Measurements from ENCODE around the gene KLHL3. TPM values are rescaled to one million over a fixed set of nuclear protein-coding genes. Genes with fewer than 3 reads are reported as not detected.
"Not testable (repeated sequence)": the region's sequence is repeated elsewhere in the genome, so short reads cannot be mapped to it uniquely, and the experiment has no call there.

The KLHL3 gene
- 3.5 TPM for polyA plus RNA-seq (2013, experiment 1 of 2)
- 6.8 TPM for polyA plus RNA-seq (2013, experiment 2 of 2)

DNA sequence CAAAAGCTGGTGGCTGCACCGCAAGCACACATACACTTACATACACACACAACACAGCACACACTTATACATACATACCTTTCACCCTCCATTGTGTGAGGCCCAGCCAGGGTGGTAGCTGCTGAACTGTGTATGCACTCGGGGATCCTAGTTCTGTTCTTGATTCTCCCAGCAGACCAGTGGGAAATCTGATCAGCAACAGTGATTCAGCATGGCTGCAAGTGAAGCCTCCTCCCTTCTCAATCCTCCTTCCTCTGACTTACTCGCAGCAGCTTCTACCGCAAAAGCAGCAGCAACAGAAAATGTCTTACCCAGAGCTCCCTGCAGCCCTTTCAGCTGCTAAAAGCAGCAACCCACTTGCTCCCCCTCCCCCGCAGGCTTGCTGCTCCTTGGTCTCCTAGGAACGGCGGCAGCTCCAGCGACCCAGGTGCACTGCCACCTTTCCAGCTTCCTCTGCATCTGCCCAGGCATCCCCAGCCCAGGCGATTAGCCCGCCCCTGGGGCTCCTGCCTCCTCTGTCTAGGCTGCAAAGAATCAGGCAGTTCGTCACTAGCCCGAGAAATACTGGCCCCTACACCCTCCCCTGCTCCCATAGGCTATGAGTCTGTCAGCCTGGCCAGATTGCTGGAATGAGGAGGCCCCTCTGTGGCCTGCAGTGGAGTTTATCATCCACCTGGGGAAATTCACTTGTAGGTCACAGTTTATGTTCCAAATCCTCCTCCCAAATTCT lies at the start of gene KLHL3:
Gene KLHL3, minus strand, starts transcription at position 535 of the 730 bp plus-strand sequence. Its CDS starts 443 bp downstream, at position 92.
- under 1% methylated on average over 12 of the region's 12 CpGs for WGBS
- Histone ChIP-seq H3K27me3 (ENCODE audit: insufficient read depth, low read length) (no peaks in the 10 kb centered on the region), H3K4me3 (ENCODE audit: low read length) (peak within 1 kb of the TSS; percentile 81), H3K9ac (ENCODE audit: low read depth, low read length) (peak within 1 kb of the TSS; percentile 80), H3K4me1 (ENCODE audit: insufficient read depth, low read length) (peaks cover 21% of the 10 kb centered on the region; the same call in 1 of the 2 replicates), H3K27ac (ENCODE audit: low read depth, low read length) (peak within 1 kb of the TSS; percentile 73), H3K9me3 (ENCODE audit: insufficient read depth, low read depth, low read length) (no peaks in the 10 kb centered on the region), H3K36me3 (ENCODE audit: insufficient read depth, low read length) (no peaks in the 10 kb centered on the region)

- no peak overlapping the region for H3K9ac ChIP-seq (ENCODE audit: low read depth, low read length)
- no peaks in the 10 kb centered on the region for H3K9me3 ChIP-seq (ENCODE audit: insufficient read depth, low read depth, low read length)
- H3K27me3 ChIP-seq (ENCODE audit: insufficient read depth, low read length) = no peaks in the 10 kb centered on the region
- H3K4me3 ChIP-seq (ENCODE audit: low read length) = no peak overlapping the region
- no peaks in the 10 kb centered on the region for H3K4me1 ChIP-seq (ENCODE audit: insufficient read depth, low read length)
- no peak overlapping the region for H3K27ac ChIP-seq (ENCODE audit: low read depth, low read length)
- no peaks in the 10 kb centered on the region for H3K36me3 ChIP-seq (ENCODE audit: insufficient read depth, low read length)
- WGBS = 85% methylated on average over 4 of the region's 4 CpGs
Observed at GRCh38 chr5:137782984-137783536, 47.2 kb upstream of the KLHL3 start.

- no peaks in the 10 kb centered on the region for H3K4me1 ChIP-seq (ENCODE audit: insufficient read depth, low read length)
- H3K9me3 ChIP-seq (ENCODE audit: insufficient read depth, low read depth, low read length) = no peaks in the 10 kb centered on the region
- H3K9ac ChIP-seq (ENCODE audit: low read depth, low read length) = no peak overlapping the region
- no peaks in the 10 kb centered on the region for H3K27me3 ChIP-seq (ENCODE audit: insufficient read depth, low read length)
- no peaks in the 10 kb centered on the region for H3K36me3 ChIP-seq (ENCODE audit: insufficient read depth, low read length)
- no peak overlapping the region for H3K27ac ChIP-seq (ENCODE audit: low read depth, low read length)
- no peak overlapping the region for H3K4me3 ChIP-seq (ENCODE audit: low read length)
- 86% methylated on average over 2 of the region's 2 CpGs for WGBS
Observed at GRCh38 chr5:137782055-137782454, 46.2 kb upstream of the KLHL3 start.

DNA sequence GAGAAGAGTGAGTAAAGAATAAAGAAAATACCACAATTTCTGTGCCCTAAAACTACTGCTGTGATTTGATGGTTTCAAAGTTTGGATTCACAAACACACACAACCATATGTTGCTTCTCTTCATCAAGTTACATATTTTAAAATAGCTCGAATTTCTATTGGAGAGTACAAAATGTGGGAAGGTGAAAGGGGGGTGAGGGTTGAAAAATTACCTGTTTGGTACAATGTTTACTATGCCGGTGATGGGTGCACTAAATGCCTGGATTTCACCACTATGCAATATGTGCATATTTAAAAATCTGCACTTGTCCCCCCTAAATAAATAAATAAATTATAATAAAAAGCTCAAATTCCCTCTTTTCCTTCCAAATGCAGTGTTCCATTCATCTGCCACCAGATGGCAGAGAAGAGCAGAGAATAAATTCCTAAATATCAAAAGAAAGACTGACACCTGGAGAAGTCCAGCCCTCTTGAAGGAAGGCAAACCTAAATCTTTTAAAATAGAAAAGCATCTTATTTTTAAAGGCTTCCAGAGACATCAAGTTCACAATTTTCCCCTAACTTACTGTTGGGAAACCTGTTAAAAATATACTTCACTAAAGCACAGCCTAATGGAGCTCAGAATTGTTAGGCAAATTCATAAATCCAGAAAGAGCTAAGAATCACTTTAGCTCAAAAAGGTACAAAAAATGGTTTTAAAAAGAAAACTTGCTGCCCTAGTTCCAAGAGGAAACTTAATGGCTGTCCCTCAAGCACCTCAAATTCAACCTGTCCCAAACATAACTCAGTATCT lies 43.1 kb upstream of the KLHL3 start:
- no peak overlapping the region for H3K9ac ChIP-seq (ENCODE audit: low read depth, low read length)
- 83% methylated on average over 2 of the region's 2 CpGs for WGBS

DNA sequence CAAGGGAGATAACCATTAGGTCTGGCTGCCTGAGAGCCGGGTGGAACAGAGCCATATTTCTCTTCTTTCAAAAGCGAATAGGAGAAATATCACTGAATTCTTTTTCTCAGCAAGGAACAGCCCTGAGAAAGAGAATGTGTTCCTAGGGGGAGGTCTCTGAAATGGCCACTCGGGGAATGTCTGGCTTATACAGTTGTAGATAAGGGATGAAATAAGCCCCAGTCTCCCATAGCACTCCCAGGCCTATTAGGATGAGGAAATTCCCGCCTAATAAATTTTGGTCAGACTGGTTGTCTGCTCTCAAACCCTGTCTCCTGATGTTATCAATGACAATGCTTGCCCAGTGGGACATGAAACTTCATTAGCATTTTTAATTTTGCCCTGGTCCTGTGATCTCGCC lies 32.0 kb upstream of the KLHL3 start:
- peaks cover 24% of the 10 kb centered on the region; the same call in 1 of the 2 replicates for H3K9me3 ChIP-seq (ENCODE audit: insufficient read depth, low read depth, low read length)

More for the DNA sequence above, 43.1 kb upstream of the KLHL3 start:
- no peak overlapping the region for H3K27ac ChIP-seq (ENCODE audit: low read depth, low read length)
- H3K4me1 ChIP-seq (ENCODE audit: insufficient read depth, low read length) = no peaks in the 10 kb centered on the region
- no peaks in the 10 kb centered on the region for H3K9me3 ChIP-seq (ENCODE audit: insufficient read depth, low read depth, low read length)
- H3K4me3 ChIP-seq (ENCODE audit: low read length) = no peak overlapping the region
- no peaks in the 10 kb centered on the region for H3K27me3 ChIP-seq (ENCODE audit: insufficient read depth, low read length)
- no peaks in the 10 kb centered on the region for H3K36me3 ChIP-seq (ENCODE audit: insufficient read depth, low read length)

DNA sequence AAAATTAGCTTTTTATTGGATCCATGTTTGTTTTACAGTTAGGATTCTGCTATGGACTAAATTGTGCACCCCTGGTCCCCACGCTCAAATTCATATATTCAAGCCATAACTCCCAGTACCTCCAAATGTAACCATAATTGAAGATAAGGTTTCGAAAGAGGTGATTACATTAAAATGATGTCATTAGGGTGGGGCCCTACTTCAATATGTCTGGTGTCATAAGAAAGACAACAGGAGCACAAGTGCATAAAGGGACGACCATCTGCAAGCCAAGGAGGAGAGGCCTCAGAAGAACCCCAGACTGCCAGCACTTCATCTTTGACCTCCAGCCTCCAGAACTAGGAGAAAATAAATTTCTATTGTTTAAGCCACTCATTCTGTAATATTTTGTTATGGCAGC lies 25.7 kb upstream of the KLHL3 start:
- H3K27ac ChIP-seq (ENCODE audit: low read depth, low read length) = no peak overlapping the region
- WGBS = 97% methylated on average over 3 of the region's 3 CpGs

More for the DNA sequence above, 32.0 kb upstream of the KLHL3 start:
- H3K27me3 ChIP-seq (ENCODE audit: insufficient read depth, low read length); H3K4me1 ChIP-seq (ENCODE audit: insufficient read depth, low read length); H3K4me3 ChIP-seq (ENCODE audit: low read length); H3K27ac ChIP-seq (ENCODE audit: low read depth, low read length); H3K9ac ChIP-seq (ENCODE audit: low read depth, low read length); H3K36me3 ChIP-seq (ENCODE audit: insufficient read depth, low read length): not testable (repeated sequence)
- WGBS = 87% methylated on average over 5 of the region's 5 CpGs

GRCh38 chr5:137760719-137761516 lies 25.0 kb upstream of the KLHL3 start:
- Histone ChIP-seq H3K9ac (ENCODE audit: low read depth, low read length) (no peak overlapping the region), H3K36me3 (ENCODE audit: insufficient read depth, low read length) (no peaks in the 10 kb centered on the region), H3K9me3 (ENCODE audit: insufficient read depth, low read depth, low read length) (no peaks in the 10 kb centered on the region), H3K4me3 (ENCODE audit: low read length) (no peak overlapping the region), H3K27me3 (ENCODE audit: insufficient read depth, low read length) (0 out of 2 replicates have a peak, but pooled peaks cover 2% of the 10 kb centered on the region), H3K27ac (ENCODE audit: low read depth, low read length) (no peak overlapping the region), H3K4me1 (ENCODE audit: insufficient read depth, low read length) (no peaks in the 10 kb centered on the region)
- WGBS = 94% methylated on average over 7 of the region's 7 CpGs

More for the DNA sequence above, 25.7 kb upstream of the KLHL3 start:
- no peaks in the 10 kb centered on the region for H3K4me1 ChIP-seq (ENCODE audit: insufficient read depth, low read length)
- H3K9ac ChIP-seq (ENCODE audit: low read depth, low read length) = no peak overlapping the region
- H3K36me3 ChIP-seq (ENCODE audit: insufficient read depth, low read length) = no peaks in the 10 kb centered on the region
- 0 out of 2 replicates have a peak, but pooled peaks cover 2% of the 10 kb centered on the region for H3K27me3 ChIP-seq (ENCODE audit: insufficient read depth, low read length)
- H3K4me3 ChIP-seq (ENCODE audit: low read length) = no peak overlapping the region
- H3K9me3 ChIP-seq (ENCODE audit: insufficient read depth, low read depth, low read length) = no peaks in the 10 kb centered on the region

- 0 out of 2 replicates have a peak, but pooled peaks cover under 1% of the 10 kb centered on the region for H3K4me1 ChIP-seq (ENCODE audit: insufficient read depth, low read length)
- H3K36me3 ChIP-seq (ENCODE audit: insufficient read depth, low read length) = no peaks in the 10 kb centered on the region
- H3K4me3 ChIP-seq (ENCODE audit: low read length) = no peak overlapping the region
- no peaks in the 10 kb centered on the region for H3K9me3 ChIP-seq (ENCODE audit: insufficient read depth, low read depth, low read length)
- H3K9ac ChIP-seq (ENCODE audit: low read depth, low read length) = no peak overlapping the region
- WGBS = 93% methylated on average over 4 of the region's 4 CpGs
- no peak overlapping the region for H3K27ac ChIP-seq (ENCODE audit: low read depth, low read length)
- H3K27me3 ChIP-seq (ENCODE audit: insufficient read depth, low read length) = 0 out of 2 replicates have a peak, but pooled peaks cover 2% of the 10 kb centered on the region
Observed at GRCh38 chr5:137760294-137760693, 24.4 kb upstream of the KLHL3 start.

DNA sequence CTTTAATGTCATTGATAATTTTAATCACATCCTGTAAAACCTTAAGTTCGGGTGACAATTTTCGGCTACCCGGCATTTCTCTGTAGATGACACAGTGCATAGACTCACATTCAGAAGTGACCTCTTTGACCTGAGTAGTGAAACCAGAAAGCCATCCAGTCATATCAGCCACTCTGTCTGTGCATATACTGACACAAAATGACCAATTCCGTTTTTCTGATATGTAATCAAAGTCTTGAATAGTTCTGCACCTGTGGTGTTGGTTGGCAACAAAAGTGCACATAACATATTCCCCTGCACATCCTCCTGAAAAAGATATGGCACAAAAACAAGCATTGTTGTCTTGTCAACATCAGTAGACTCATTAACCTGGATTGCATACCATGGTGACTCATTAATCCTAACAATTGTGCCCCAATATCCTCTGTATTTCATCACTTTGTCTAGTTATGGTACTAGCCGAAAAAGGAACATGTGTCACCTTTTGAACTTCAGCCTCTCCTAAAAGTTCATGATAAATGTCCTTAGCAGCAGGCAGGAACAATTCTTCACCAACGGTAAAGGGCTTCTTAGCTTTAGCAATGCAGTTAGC lies 22.9 kb upstream of the KLHL3 start:
- H3K27ac ChIP-seq (ENCODE audit: low read depth, low read length) = no peak overlapping the region
- no peaks in the 10 kb centered on the region for H3K9me3 ChIP-seq (ENCODE audit: insufficient read depth, low read depth, low read length)
- 0 out of 2 replicates have a peak, but pooled peaks cover 3% of the 10 kb centered on the region for H3K4me1 ChIP-seq (ENCODE audit: insufficient read depth, low read length)
- no peaks in the 10 kb centered on the region for H3K36me3 ChIP-seq (ENCODE audit: insufficient read depth, low read length)
- H3K9ac ChIP-seq (ENCODE audit: low read depth, low read length) = no peak overlapping the region
- H3K4me3 ChIP-seq (ENCODE audit: low read length) = no peak overlapping the region
- H3K27me3 ChIP-seq (ENCODE audit: insufficient read depth, low read length) = 0 out of 2 replicates have a peak, but pooled peaks cover 2% of the 10 kb centered on the region
- WGBS = 95% methylated on average over 6 of the region's 6 CpGs

DNA sequence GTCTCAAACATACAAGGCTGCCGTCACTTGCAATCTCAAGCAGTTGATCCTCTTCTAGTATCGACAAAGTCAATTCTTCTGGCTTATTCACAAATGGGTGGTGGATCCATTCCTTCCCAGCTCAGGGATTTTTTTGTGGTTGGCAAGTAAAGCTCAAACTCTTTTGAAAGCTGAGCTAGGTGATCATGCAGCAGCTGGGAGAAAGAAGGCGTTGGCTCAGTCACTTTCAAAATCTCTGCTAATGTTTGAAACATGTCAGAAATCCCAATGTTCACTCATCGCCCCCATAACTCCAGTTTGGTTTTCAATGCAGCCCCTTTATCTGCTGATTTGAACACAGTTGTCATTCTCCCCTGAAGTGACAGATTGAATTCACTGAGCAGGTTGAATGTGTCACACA lies 22.2 kb upstream of the KLHL3 start:
- H3K36me3 ChIP-seq (ENCODE audit: insufficient read depth, low read length) = no peaks in the 10 kb centered on the region
- 92% methylated on average over 4 of the region's 4 CpGs for WGBS
- H3K4me3 ChIP-seq (ENCODE audit: low read length) = no peak overlapping the region
- H3K27ac ChIP-seq (ENCODE audit: low read depth, low read length) = no peak overlapping the region
- H3K4me1 ChIP-seq (ENCODE audit: insufficient read depth, low read length) = 0 out of 2 replicates have a peak, but pooled peaks cover 3% of the 10 kb centered on the region
- H3K9ac ChIP-seq (ENCODE audit: low read depth, low read length) = no peak overlapping the region
- 0 out of 2 replicates have a peak, but pooled peaks cover 2% of the 10 kb centered on the region for H3K27me3 ChIP-seq (ENCODE audit: insufficient read depth, low read length)
- no peaks in the 10 kb centered on the region for H3K9me3 ChIP-seq (ENCODE audit: insufficient read depth, low read depth, low read length)

All from HUES64 (cell line).